OCI-LY7 (cell line): ENCODE measurements around the gene TRMU. TPM values are rescaled to one million over a fixed set of nuclear protein-coding genes. Genes with fewer than 3 reads are reported as not detected.

ENCODE experiments used
- BruUV-seq: library from RNA; stranded (reverse); fragments of 400-500 nt; replicated peaks from 2 replicates; lab custom pipeline; 2021; lab: Mats Ljungman, UMichigan
- CTCF ChIA-PET: fragments of 300-600 bp; sonication (Branson Sonifier 250); formaldehyde crosslinking; loops from one replicate; lab custom pipeline; 2022; ENCODE audit warnings: antibody characterized with exemption; ENCODE audit not compliant: unreplicated experiment; lab: Charles Lee
- POLR2A ChIA-PET: fragments of 300-600 bp; sonication (Branson Sonifier 250); formaldehyde crosslinking; loops from one replicate; lab custom pipeline; 2022; ENCODE audit warnings: antibody characterized with exemption; lab: Charles Lee
- DNase-seq: peaks from one replicate; pipeline ENCODE4 v3.0.0-alpha.2; 2015; ENCODE audit warnings: low spot score
- H2AFZ ChIP-seq: fragments of 200-600 bp; sonication (generic), shearing (Covaris generic); 2 replicates; pipeline ENCODE4 v1.6.1; 2014; ENCODE audit warnings: mild to moderate bottlenecking, antibody characterized with exemption, low read length, moderate library complexity
- H3K27ac ChIP-seq: fragments of 200-600 bp; sonication (generic); 2 replicates; pipeline ENCODE4 v1.5.1; 2014; ENCODE audit warnings: mixed run types, low read depth, mild to moderate bottlenecking, moderate library complexity, low read length, inconsistent platforms; ENCODE audit not compliant: poor library complexity, severe bottlenecking
- H3K36me3 ChIP-seq: fragments of 200-600 bp; sonication (generic); 2 replicates; pipeline ENCODE4 v1.6.1; 2014; ENCODE audit warnings: mild to moderate bottlenecking, antibody characterized with exemption, low read length, moderate library complexity, mixed read lengths; ENCODE audit not compliant: insufficient read depth
- H3K4me1 ChIP-seq: fragments of 200-600 bp; sonication (generic); 2 replicates; pipeline ENCODE4 v1.5.1; 2014; ENCODE audit warnings: mild to moderate bottlenecking, low read length; ENCODE audit not compliant: insufficient read depth, poor library complexity, severe bottlenecking
- H3K4me2 ChIP-seq: fragments of 200-600 bp; sonication (generic); 2 replicates; pipeline ENCODE4 v1.6.1; 2014; ENCODE audit warnings: mild to moderate bottlenecking, low read length
- H3K4me3 ChIP-seq: fragments of 200-600 bp; sonication (generic); 2 replicates; pipeline ENCODE4 v1.5.1; 2014; ENCODE audit warnings: mild to moderate bottlenecking, low read depth, low read length; ENCODE audit not compliant: poor library complexity, severe bottlenecking
- H3K79me2 ChIP-seq: fragments of 200-600 bp; sonication (generic); 2 replicates; pipeline ENCODE4 v1.6.1; 2016; ENCODE audit warnings: low read depth, mild to moderate bottlenecking, low read length, moderate library complexity, mixed read lengths; ENCODE audit not compliant: insufficient read depth
- H3K9me2 ChIP-seq: fragments of 200-600 bp; sonication (generic); 2 replicates; pipeline ENCODE4 v1.6.1; 2016; ENCODE audit warnings: mild to moderate bottlenecking, low read length, mixed read lengths; ENCODE audit not compliant: insufficient read depth
- H3K9me3 ChIP-seq: fragments of 200-600 bp; sonication (generic); 2 replicates; pipeline ENCODE4 v1.6.1; 2014; ENCODE audit warnings: mild to moderate bottlenecking, mixed run types, low read length, mixed read lengths
- H4K20me1 ChIP-seq: fragments of 200-600 bp; sonication (generic); 2 replicates; pipeline ENCODE4 v1.6.1; 2014; ENCODE audit warnings: mild to moderate bottlenecking, antibody characterized with exemption, low read length, moderate library complexity, mixed read lengths; ENCODE audit not compliant: insufficient read depth
- CTCF ChIP-seq: fragments of 200-600 bp; sonication (generic); conservative IDR thresholded peaks from 2 replicates; pipeline ENCODE4 v1.5.1; 2014; ENCODE audit warnings: mild to moderate bottlenecking, antibody characterized with exemption, low read length, moderate library complexity, mixed read lengths
- EZH2phosphoT487 ChIP-seq: fragments of 200-600 bp; sonication (generic); IDR thresholded peaks from 2 replicates; pipeline ENCODE4 v1.6.1; 2018; ENCODE audit warnings: low read depth, borderline replicate concordance, mild to moderate bottlenecking, mixed run types, antibody characterized with exemption, low read length, moderate library complexity, mixed read lengths
- intact Hi-C: fragments of 100-400 bp; cut with micrococcal nuclease; formaldehyde crosslinking; loops from one replicate; pipeline ENCODE4 v1.10.0; 2022; ENCODE audit not compliant: unreplicated experiment
- total RNA-seq, 2 experiments: library from RNA; depleted of rRNA in 1 of 2; stranded (reverse); fragments of >200 nt in 1 of 2; shearing (Covaris generic) in 1 of 2; gene quantifications; 2 replicates each; pipeline ENCODE4 v1.2.3, GENCODE V29; 2014 to 2022

Gene TRMU
- total RNA-seq, 2 experiments from 2014 or later = 88.2 to 121 TPM

- H3K9me2 ChIP-seq = no peaks in the 10 kb centered on the region
- no TSS peak for BruUV-seq
- H4K20me1 ChIP-seq = no peaks in the 10 kb centered on the region
- no peak for TF ChIP-seq EZH2phosphoT487
- TF ChIP-seq CTCF = no peak
- H3K4me1 ChIP-seq = no peaks in the 10 kb centered on the region
- H3K36me3 ChIP-seq = no peaks in the 10 kb centered on the region
- no peaks in the 10 kb centered on the region for H3K9me3 ChIP-seq
- intact Hi-C loops = no loop called here
- H3K4me3 ChIP-seq = no peak overlapping the region
- no peak overlapping the region for H3K4me2 ChIP-seq
- no peak overlapping the region for H3K27ac ChIP-seq
- H3K79me2 ChIP-seq = no peaks in the 10 kb centered on the region
- POLR2A ChIA-PET = no interaction called here
- DNase-seq = no peak
- no peak overlapping the region for H2AFZ ChIP-seq
- CTCF ChIA-PET = no interaction called here
These were observed 42.3 kb downstream of the TRMU start for GRCh38 chr22:46377525-46378425.

GRCh38 chr22:46378426-46379065 lies 43.0 kb downstream of the TRMU start:
- Histone ChIP-seq H3K4me3 (no peak overlapping the region), H3K79me2 (no peaks in the 10 kb centered on the region), H3K4me1 (no peaks in the 10 kb centered on the region), H3K9me2 (no peaks in the 10 kb centered on the region), H2AFZ (no peak overlapping the region), H4K20me1 (no peaks in the 10 kb centered on the region), H3K4me2 (no peak overlapping the region), H3K9me3 (no peaks in the 10 kb centered on the region), H3K27ac (no peak overlapping the region), H3K36me3 (no peaks in the 10 kb centered on the region)
- CTCF ChIA-PET = no interaction called here
- intact Hi-C loops = no loop called here
- no TSS peak for BruUV-seq
- POLR2A ChIA-PET = no interaction called here
- no peak for TF ChIP-seq EZH2phosphoT487
- no peak for TF ChIP-seq CTCF
- no peak for DNase-seq
